ENCODE data around the gene TMEM273. TPM values are rescaled to one million over a fixed set of nuclear protein-coding genes. Genes with fewer than 3 reads are reported as not detected.

Gene TMEM273
- total and polyA plus RNA-seq, 2 of the 4 experiments (the other 2 are of a cell fraction), result not detected

DNA sequence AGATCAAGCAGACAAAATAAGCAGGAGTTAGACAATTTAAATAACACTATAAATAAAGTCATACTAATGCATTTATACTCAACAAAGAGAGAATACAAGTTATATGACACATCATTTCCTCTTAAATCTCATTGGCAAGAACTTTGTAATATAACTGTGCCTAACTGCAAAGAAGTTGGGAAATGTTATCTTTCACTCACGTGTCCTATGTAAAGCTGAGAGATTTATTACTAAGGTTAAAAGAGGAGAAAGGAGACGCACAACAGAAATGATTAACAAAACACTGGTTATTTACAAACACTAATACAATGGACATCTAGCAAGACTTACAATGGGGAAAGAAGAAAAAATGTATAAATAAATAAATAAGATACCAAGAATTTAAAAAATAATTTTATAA, 12.7 kb upstream of the TMEM273 start:
- Histone ChIP-seq H3K23ac (ENCODE audit: low read depth, low read length) (no peak overlapping the region), H3K27ac (ENCODE audit: insufficient read depth, low read length) (no peak overlapping the region), H2BK5ac (ENCODE audit: low read depth, low read length, poor library complexity, severe bottlenecking) (no peak overlapping the region), H3K14ac (replicated peaks; ENCODE audit: low read depth, low read length) (no peak overlapping the region), H3K4me1 (ENCODE audit: control insufficient read depth, insufficient read depth, low read length) (no peaks in the 10 kb centered on the region), H3K9me1 (ENCODE audit: insufficient read depth, low read length) (no peaks in the 10 kb centered on the region), H2BK120ac (ENCODE audit: low read depth, low read length) (no peak overlapping the region), H4K5ac (ENCODE audit: low read depth, low read length) (no peak overlapping the region), H2AFZ (replicated peaks; ENCODE audit: low read length, poor library complexity) (no peak overlapping the region), H2AK9ac (replicated peaks; ENCODE audit: low read depth, low read length, poor library complexity) (no peak overlapping the region), H3K4me3 (ENCODE audit: insufficient read depth, low read depth, low read length) (no peak overlapping the region), H3K18ac (ENCODE audit: low read depth, low read length) (no peak overlapping the region), H3K36me3 (ENCODE audit: control insufficient read depth, insufficient read depth, low read length) (no peaks in the 10 kb centered on the region), H2BK15ac (ENCODE audit: low read depth, low read length) (no peak overlapping the region), H3K27me3 (ENCODE audit: control insufficient read depth, insufficient read depth, low read length) (peaks cover 14% of the 10 kb centered on the region), H2BK20ac (ENCODE audit: low read depth, low read length) (no peak overlapping the region), H3K9ac (ENCODE audit: low read depth, low read length) (no peak overlapping the region), H3K56ac (ENCODE audit: extremely low read depth, insufficient read depth, low read length) (no peak overlapping the region), H3K9me3 (ENCODE audit: control insufficient read depth, insufficient read depth, low read length) (no peaks in the 10 kb centered on the region), H4K20me1 (ENCODE audit: insufficient read depth, low read length) (no peaks in the 10 kb centered on the region), H3K79me1 (ENCODE audit: low read depth in 1 of 2, low read length in 2 of 2) (no peaks in the 10 kb centered on the region), H3K4me2 (ENCODE audit: low read depth, low read length) (no peak overlapping the region), H4K8ac (ENCODE audit: low read depth in 2 of 2, low read length in 2 of 2) (no peak overlapping the region), H2AK5ac (ENCODE audit: low read depth, low read length) (no peak overlapping the region), H4K91ac (ENCODE audit: insufficient read depth, low read depth, low read length) (no peak overlapping the region), H3K4ac (ENCODE audit: low read depth, low read length) (no peak overlapping the region)
- ATAC-seq (ENCODE audit: low read depth) (no peak), DNase-seq (peak; percentile 5)
- TF ChIP-seq NFE2L2 (IDR thresholded peaks at IDR 0.05; ENCODE audit: low read depth, low read length) (no peak), MXI1 (IDR thresholded peaks at IDR 0.05; ENCODE audit: borderline replicate concordance, low read depth, low read length) (no peak), BHLHE40 (IDR thresholded peaks at IDR 0.05; ENCODE audit: low read depth, low read length) (0 out of 2 replicates have a peak, but pooled peaks have one; percentile 22), MAZ (IDR thresholded peaks at IDR 0.05; ENCODE audit: borderline replicate concordance, low read depth, low read length) (no peak)
- TF ChIP-seq, protein P1, sequence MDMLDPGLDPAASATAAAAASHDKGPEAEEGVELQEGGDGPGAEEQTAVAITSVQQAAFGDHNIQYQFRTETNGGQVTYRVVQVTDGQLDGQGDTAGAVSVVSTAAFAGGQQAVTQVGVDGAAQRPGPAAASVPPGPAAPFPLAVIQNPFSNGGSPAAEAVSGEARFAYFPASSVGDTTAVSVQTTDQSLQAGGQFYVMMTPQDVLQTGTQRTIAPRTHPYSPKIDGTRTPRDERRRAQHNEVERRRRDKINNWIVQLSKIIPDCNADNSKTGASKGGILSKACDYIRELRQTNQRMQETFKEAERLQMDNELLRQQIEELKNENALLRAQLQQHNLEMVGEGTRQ (IDR thresholded peaks at IDR 0.05; ENCODE audit: low read depth, low read length), result no peak
- dilution Hi-C loops (cut with HindIII; ENCODE audit: low sequenced_read_pairs, unreplicated experiment), result no loop called here
- ChIA-PET POLR2A (ENCODE audit: unreplicated experiment) (no interaction called here), CTCF (interaction anchor here (0.6 to 1.5 kb wide), 2 partner anchors 8 to 37 kb away, joined by 3 to 5 read pairs; no protein-coding TSS in a partner anchor)
- no CpG with 5 or more reads among the region's 2 CpGs for WGBS, 2 experiments (ENCODE audit: extremely low coverage in 2 of 2, insufficient read length in 1 of 2)
- intact Hi-C loops (cut with micrococcal nuclease), result no loop called here
- in situ Hi-C loops (cut with MboI; ENCODE audit: low sequenced_read_pairs), result no loop called here
- no TSS peak for BruUV-seq (replicated peaks)
